ENCODE measurements around the gene RIPOR2.
A peak's percentile ranks its signal among the peaks of the same experiment; 100 is the strongest.

Gene RIPOR2

DNA sequence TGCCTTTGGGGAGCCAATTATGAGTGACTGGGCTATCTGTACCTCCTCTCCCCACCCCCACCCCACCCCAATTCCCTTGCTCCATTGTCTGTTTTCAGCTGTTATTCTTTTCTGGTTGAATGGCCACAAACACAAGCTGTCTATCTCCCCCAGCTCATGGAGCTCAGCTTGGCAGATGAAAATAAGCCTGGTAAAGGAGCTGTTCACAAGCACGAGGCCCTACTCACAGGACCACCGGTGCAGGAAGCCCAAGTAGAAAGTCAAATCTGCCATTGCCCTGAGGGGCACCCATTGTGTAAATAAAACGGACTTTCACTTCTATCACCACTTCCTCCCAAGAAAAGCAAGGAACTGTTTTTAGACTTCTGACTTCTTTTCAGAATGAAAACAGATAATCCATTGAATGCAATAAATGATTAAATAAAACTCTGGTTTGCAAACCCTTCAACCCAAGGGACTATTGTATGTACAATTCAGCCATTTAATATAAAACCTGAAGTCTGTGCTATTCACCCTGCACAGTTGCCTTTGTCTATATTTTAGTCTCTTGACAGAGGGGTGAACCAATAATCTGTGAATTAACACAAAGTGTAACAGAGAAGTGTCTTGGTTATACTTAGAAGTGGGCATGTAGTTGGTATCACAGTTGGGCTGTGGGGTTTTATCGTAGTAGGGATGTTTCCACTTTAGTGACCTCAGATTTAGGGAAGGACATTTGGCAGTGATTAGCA, 27.7 kb downstream of the RIPOR2 start:
- DNase-seq = peak in 2 of 56 donors; percentile 7 to 9

DNA sequence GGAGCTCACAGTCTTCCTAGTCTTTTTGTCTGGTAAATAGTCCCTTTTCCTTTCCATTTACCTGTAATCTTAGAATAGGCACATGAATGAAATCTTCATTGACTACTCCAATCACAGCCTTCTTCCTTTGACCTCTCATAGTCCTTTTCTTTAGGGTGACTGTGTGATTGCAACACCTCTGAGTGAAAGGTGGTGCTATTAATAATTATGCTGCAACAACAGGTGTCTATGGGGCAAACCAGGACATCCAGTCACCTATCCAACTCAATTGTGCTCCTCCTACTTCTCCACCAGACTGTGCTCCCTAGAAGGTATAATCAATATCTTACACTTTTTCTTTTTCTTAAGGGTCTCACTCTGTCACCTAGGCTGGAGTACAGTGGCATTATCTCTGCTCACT, 29.4 kb downstream of the RIPOR2 start:
- DNase-seq = no peak

DNA sequence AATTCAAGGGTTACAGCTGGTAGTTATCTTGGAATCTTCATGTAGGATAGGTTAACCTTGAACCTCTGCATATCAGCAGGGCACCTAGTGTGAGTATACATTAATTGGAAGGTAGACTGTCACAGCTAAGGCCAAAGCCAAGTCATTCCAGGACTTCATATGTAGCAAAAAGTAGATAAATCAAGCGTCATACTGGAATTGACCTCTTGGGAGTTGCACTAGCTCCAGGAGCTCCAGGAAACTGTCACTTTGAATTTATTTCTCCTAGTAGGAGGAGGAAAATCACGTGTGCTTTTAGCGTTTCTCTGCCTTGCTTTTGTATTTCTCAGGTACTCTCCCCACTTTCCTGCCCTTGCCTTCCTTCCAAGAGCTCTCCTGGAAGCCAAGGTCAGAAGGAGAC, 30.3 kb downstream of the RIPOR2 start:
- no peak for DNase-seq

DNA sequence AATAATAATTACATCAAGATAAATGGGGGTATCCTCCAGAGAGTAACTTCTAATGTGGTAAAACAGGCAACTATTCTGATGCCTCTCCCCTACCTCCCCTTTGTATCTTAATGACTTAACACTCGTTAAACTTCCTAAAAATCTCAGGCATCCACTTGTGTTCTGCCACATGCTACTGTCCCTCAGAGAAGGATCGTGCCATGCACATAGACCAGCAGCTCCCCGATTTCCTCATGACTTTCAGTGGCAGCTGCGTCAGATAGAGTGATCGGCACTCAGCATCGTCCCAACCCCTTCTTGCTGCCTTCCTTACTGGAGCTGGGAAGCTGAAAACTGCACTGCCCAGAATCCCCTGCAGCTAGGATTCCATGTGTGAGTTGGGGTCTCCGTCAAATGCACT, 32.1 kb downstream of the RIPOR2 start:
- DNase-seq = no peak

DNA sequence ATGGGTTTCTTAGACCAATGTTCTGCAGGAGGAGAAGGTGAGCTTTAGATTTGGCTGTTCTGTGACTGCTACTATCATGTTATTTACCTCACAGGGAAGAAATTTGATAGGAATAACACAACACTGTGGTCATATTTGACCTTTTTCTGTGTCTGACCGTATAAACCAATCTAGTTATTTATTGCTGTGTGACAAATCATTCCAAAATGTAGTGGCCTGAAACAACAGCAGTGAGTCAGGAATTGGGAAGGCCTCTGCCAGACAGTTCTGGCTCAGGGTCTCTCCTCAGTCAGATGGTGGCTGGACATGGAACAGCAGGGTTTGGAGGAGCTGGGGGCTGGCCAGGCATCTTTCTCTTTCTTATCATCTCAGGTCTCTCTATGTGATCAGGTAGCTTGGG, 33.0 kb downstream of the RIPOR2 start:
- no peak for DNase-seq

DNA sequence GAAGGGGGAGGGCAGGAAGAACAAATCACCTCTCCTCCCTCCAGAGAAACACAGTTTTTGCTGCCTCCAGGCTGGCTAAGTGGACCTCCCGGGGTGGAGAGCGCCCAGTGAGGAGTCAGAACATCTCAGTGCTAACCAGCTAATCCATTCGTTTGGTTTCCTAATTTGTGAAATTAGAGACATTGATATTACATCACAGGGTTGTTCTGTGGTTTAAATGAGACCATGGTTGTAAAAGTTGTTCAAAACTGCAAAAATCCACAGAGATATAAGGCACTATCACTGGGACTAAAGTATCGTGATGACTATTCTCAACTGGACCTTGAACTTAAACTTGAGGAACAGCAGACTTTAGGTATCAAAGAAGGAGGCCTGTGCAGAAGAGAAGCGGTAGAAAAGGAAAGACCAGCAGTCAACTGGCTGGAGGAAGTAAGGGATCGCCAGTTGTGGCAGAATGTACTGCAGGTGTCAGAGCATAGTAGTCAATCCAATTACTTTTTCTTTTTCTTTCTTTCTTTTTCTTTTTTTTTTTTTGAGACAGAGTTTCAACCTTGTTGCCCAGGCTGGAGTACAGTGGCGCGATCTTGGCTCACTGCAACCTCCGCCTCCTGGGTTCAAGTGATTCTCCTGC, 33.9 kb downstream of the RIPOR2 start:
- no peak for DNase-seq

DNA sequence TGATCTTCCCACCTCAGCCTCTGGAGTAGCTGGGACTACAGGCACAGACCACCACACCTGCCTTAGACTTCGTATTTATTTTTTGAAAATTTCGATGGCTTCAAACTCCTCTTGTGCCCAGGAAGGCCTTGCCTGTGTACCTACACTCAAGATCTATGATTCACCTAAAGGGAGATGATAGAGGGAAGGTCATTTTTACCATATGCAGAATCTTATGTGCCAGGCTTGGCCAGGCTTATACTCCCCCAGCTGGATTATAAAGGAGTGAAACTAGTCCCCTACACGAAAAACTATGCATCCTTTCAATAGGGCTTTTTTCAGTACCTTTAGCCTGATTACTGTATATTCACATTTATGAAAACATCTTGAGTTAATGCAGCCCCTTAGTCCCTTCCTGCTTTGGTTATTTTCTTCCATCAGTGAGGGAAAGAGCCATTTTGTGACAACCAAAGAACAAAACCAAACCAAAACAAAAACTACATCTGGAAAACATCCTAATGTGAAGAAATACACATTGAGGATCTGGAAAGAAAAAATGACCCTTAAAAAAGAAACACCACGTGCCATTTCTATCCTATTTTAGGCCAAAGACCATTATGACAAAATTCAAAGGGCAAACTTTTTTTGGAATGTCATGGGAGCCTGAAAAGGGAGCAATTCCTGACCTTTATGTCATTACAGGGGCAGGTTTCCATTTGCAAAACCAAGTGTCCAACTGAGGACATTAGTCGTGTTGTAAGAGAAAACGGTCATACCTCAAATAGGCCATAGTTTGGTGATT, 34.7 kb downstream of the RIPOR2 start:
- no peak for DNase-seq

DNA sequence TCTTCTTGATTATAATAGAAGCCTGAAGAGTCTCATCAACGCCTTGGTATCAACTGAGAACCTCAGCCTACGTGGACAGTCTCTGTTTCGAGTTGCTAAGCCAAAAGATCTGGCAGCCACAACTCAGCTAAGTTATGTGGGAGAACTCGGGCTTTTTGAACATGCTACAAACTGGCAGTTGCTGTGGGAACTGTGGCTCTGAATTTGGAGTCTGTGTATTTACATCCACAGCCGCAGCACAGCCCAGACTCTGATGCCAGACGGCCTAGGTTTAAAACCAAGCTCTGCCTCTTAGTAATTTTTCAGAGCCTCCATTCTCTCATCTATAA, 35.8 kb downstream of the RIPOR2 start:
- peak in 22 of 56 donors; percentile 4 to 64 (median 22) for DNase-seq

DNA sequence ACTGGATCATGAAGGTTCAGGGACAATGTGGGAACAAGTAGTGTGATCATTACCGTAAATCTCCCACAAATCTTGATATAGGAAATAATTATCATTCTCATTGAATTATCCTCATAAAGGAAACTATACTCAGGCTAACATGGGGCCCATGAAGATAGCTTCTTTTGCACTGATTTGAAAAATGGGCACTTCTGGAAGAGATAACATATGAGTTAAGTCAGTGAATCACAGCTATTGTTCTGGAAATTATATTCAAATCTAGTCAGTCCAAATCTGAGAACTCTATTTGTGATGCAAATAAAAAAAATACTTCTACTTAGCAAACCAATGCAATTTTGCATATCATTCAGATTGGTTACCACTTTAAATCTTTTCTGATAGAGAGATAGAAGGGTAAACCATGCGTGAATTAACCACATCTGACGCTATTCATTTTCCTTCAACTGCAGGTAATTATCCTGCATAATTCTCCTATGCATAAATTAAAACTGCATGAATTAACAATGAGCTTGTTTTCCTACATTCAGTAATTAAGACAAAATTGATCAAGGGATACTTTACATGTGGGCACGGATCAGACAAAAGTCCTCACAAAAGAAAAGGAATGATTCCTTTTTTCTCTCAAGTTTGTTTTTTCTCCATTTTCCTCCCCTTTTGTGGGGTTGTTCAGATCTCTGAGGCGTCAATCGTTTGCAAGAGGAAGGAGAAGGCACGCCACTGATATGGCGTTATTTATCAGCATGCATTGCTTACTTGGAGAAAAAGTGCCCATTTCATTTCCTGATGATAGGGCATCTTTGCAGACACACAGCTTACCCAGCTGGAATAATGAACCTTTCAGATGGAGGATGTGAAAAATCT, 36.4 kb downstream of the RIPOR2 start:
- DNase-seq = no peak

DNA sequence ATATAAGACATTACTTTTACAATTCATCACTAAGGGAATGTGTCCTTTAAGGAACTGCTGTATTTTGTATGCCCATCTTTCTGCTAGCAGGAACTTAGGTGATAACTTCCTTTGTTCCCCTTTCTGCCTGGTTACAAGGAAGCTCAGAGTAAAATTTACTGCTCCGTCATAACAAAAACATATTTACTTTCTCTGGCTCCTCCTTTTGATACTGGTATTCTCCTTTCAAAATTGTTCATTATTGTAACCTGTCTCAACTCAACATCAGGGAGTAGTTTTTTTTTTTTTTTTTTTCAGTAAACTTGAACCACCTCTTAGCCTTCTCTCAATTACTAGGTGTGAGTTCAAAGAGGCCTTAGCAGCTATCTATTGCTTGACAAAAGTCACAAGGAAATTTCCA, 37.1 kb downstream of the RIPOR2 start:
- DNase-seq = no peak

DNA sequence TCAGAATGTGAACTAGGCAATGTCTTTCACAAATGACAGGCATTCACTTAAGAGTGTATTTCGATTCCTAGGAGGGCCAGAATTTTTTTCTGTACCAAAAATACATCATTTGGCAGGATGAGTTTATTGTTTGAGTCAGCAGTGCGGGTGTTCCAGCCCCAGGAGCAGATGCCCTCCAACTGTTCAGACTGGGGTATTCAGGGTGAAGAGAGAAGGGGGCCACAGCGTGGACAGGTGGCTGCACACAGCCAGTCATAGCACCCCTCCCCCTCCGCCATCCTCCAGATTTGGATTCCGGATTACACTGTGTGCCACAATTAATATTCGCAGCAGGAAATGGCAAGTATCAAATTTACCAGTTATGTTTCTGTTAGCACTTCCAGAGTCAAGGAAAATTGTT, 38.6 kb downstream of the RIPOR2 start:
- no peak for DNase-seq

DNA sequence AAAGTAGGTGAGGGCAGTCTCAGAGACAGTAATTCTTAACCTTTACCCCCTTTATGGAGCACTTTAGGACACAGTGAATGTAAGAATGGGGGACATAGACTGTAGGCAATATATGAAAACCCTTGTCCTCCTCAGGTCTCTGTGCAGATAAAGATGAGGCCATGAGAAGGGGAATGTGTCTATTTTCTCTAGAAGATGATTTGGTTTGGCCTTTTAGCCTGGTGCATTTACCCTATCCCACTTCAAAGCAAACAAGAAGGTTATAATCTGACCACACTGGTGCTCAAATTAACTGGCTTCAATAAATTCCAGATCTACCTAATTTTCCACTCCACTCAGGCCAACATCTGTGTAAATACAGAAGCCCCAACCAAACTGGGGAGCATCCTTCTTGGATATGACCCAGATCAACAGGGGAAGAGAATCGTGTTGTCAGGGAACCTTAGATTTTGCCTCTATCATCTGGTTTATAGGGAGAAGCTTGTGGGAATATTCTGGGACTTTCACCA, 42.4 kb downstream of the RIPOR2 start:
- DNase-seq = no peak

DNA sequence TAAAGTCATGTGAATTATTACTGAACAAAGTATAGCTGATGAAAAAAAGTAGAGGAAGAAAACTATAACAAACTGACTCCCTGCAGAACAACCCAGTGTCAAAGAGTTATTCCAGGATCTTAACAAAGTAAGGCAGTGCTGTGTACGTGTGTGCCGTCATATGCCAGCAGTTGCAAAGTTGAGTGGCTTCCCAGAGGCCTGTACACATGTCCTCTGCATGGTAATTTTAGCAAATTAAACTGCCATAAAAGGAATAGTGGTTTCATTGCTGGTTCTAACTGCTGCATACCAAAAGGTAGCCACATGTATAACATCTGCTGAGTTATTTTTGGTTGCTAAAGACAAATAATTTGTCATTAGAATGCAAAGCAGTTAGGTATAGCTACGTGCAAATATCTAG, 44.8 kb downstream of the RIPOR2 start:
- no peak for DNase-seq

DNA sequence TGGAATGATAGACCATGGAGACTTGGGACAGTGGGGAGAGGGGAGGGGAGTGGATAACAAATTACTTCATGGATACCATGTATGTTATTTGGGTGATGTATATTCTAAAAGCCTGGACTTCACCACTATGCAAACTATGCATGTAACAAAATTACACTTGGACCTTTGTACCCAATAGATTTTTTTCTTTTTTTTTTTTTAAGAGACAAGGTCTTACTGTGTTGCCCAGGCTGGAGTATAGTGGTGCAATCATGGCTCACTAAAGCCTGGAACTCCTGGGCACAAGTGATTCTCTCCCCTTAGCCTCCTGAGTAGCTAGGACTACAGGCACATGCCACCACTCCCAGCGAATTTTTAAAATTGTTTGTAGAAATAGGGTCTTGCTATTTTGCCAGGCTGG, 45.3 kb downstream of the RIPOR2 start:
- no peak for DNase-seq

DNA sequence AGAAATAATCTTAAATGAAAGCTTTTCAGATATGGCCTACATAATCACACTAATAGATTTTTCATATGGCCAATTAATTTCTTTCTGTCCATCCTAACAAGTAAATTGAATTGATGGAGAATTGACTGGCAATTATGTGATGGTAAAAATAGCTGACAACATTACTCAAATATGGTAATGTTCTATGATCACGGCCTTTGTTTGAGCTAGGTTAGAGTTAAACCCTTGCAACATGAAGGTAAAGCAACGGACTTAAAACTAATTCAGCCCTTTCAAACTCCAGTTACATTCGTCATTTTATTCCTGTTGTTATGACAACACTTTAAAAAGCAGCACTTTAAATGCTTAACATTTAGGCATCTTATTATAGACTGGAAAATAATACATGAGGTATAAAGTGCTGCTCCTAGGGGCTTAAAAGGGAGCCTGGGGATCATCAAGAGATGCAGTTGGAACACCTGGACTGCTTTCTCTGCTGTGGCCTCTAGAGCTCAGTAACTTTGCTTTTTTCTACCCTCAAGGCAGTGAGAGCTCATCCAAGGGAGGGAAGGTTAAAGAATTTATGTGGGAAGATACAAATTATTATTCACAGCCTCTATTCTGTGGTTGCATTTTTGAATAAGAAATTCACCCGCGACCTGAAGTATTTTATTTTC, 46.9 kb downstream of the RIPOR2 start:
- no peak for DNase-seq

DNA sequence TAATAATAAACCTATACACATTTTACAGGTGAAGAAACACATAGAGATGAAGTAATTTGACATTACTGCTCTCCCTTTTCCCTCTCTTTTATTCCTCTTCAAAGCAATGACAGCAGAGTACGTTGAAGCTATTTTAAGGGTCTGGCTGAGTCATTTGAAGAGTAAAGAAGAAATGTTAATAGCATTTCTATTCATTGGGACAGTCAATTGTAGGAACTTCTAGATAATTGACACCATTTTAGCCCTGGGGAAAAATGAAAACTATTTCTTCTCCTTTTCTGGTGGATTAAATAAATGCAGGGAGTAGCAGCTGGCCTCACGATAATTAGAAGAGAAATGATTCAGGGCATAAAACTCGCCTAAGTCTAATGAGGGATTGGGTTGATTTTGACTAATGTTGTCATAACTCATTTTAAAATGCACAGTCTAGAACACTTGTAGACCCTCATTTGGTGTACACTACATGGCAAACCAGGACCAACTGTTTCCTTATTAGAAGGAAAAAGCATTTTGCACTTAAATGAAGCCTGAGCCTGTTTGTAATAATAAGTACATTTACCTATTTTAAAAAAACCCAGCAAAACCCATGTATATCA, 48.1 kb downstream of the RIPOR2 start:
- DNase-seq = no peak

DNA sequence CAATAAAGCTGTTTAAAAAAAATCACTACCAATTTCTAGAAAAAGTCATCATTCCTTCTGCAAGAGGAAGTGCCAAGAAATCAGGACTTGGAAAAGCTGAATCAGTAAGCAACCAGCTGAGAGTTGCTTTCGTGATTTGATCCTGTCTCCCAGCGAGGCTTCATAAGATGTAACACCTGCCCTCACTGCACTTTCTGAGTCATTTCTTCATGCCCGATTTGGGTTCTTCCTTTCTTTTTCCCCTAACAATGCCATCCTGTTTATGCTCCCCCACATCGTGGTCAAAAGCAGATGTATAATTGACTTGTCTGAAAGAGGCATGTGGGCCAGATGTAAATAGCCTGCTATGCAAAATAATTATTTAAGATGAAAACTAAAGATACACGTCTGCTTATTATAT, 52.1 kb downstream of the RIPOR2 start:
- DNase-seq = no peak

DNA sequence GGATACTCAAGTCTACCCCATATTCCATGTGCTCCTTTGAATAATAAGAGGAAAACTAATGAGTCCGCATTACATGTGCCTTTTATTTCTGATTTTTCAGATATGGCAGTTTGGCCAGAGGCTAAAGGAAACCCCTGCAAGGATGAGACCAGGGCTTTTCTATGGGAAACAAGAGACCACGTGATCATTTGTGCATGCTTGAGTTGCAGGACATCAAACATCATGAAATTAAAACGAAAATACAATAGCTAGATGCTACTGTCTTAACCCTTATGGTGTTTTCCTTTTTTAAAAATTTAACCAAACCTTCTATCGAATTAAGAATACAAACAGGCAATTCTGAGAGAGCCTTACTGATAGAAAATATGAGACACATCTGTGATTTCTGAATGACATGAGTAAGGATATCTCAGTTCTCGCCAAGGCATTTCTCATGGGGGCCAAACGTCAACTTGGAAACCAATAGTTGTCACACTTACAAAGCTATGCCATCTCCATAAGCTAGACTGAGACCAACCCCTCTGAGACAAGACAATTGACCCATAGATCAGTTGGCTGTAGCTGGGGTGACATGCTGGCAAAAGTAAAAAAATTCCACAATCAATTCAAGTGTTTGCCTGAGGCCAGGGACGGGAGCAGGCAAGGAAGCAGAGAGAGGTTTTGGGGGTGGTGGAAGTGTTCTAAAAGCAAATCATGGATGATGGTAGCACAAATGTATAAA, 52.8 kb downstream of the RIPOR2 start:
- no peak for DNase-seq

DNA sequence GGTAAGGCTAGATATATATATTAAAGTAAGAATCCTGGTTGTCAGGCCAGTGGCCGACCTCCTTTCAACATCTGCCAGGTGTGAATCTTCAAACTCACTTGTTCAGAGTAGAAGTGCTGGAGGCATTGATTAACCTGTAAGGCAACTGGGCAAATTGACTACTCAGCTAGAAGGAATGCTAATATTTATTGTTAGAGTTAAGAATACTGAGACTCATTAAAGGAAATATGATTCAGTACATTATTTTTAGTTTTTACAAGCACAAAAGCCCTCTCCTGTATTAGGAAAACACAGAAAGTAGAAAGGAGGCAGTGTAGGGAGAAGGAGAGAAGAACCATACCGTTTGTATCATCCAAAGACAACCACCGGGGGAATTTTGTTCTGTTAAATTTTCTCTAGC, 53.5 kb downstream of the RIPOR2 start:
- no peak for DNase-seq

DNA sequence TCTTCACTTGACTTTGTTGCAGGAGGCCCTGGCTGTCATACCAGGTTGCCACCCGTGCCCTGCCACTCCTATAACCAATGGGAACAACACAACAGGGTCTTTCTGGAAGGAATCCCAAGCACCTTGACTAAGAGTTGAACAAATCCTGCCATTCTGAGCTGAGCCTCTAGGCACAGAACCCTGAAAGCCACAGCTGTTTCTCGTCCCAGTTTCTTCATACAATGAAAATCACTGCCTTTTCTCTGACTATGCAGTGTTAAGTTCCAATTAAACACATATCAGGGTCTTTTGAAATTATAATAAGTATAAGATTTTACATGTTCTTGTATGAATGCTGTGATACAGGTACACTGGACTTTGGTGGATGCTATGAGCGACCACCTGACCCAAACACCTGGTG, 54.4 kb downstream of the RIPOR2 start:
- no peak for DNase-seq
